Liver (tissue), 9 donors: ENCODE results near the gene DNAJA4. TPM values are rescaled to one million over a fixed set of nuclear protein-coding genes. Genes with fewer than 3 reads are reported as not detected.

Experiments
- DNase-seq: peaks from one replicate; pipeline ENCODE4 v3.0.0-alpha.2; 2017; ENCODE audit warnings: low spot score
- H3K27ac ChIP-seq, 2 donors: one replicate each; pipeline ENCODE4 v1.7.0; 2013; ENCODE audit warnings: inconsistent platforms in 2 of 2, low read length in 2 of 2, control low read depth in 1 of 2, low read depth in 1 of 2, mild to moderate bottlenecking in 1 of 2
- H3K27me3 ChIP-seq, 4 donors: one replicate each; pipeline versions ENCODE4 v1.6.1 to v1.7.0; 2013; ENCODE audit warnings: low read length in 3 of 4, inconsistent platforms in 1 of 4, mild to moderate bottlenecking in 1 of 4, moderate library complexity in 1 of 4; ENCODE audit not compliant: control insufficient read depth in 4 of 4, insufficient read depth in 4 of 4
- H3K36me3 ChIP-seq, 4 donors: one replicate each; pipeline versions ENCODE4 v1.6.1 to v1.7.0; 2013; ENCODE audit warnings: low read length in 3 of 4, mild to moderate bottlenecking in 3 of 4, low read depth in 1 of 4, moderate library complexity in 1 of 4; ENCODE audit not compliant: control insufficient read depth in 4 of 4, insufficient read depth in 3 of 4
- H3K4me1 ChIP-seq, 4 donors: one replicate each; pipeline versions ENCODE4 v1.6.1 to v1.7.0; 2013; ENCODE audit warnings: low read length in 3 of 4, mild to moderate bottlenecking in 3 of 4, moderate library complexity in 1 of 4; ENCODE audit not compliant: control insufficient read depth in 4 of 4, insufficient read depth in 4 of 4
- H3K4me3 ChIP-seq, 3 donors: one replicate each; pipeline versions ENCODE4 v1.6.1 to v1.7.0; 2013; ENCODE audit warnings: low read length in 3 of 3, control low read depth in 1 of 3, low read depth in 1 of 3, mild to moderate bottlenecking in 1 of 3
- H3K9ac ChIP-seq, 2 donors: one replicate each; pipeline ENCODE4 v1.7.0; 2013; ENCODE audit warnings: low read length in 2 of 2, mild to moderate bottlenecking in 2 of 2, moderate library complexity in 2 of 2, control low read depth in 1 of 2, low read depth in 1 of 2
- H3K9me3 ChIP-seq, 4 donors: one replicate each; pipeline versions ENCODE4 v1.6.1 to v1.7.0; 2013; ENCODE audit warnings: low read length in 3 of 4; ENCODE audit not compliant: control insufficient read depth in 4 of 4
- EGR1 ChIP-seq, 2 donors: IDR thresholded peaks; 2 replicates each; pipeline ENCODE4 v1.6.1; 2016 to 2018; ENCODE audit warnings: antibody characterized with exemption in 2 of 2, low read depth in 2 of 2
- FOXA1 ChIP-seq: IDR thresholded peaks from 2 replicates; pipeline ENCODE4 v1.6.1; 2016; ENCODE audit warnings: antibody characterized with exemption
- FOXA2 ChIP-seq: IDR thresholded peaks from 2 replicates; pipeline ENCODE4 v1.6.1; 2016; ENCODE audit warnings: antibody characterized with exemption
- GABPA ChIP-seq, 2 donors: IDR thresholded peaks in 1 of 2; conservative IDR thresholded peaks in 1 of 2; 2 replicates each; pipeline ENCODE4 v1.6.1; 2016; ENCODE audit warnings: antibody characterized with exemption in 2 of 2, mild to moderate bottlenecking in 1 of 2, moderate library complexity in 1 of 2
- HNF4A ChIP-seq, 2 donors: conservative IDR thresholded peaks; 2 replicates each; pipeline ENCODE4 v1.6.1; 2016; ENCODE audit warnings: antibody characterized with exemption in 2 of 2, mild to moderate bottlenecking in 2 of 2
- HNF4G ChIP-seq: IDR thresholded peaks from 2 replicates; pipeline ENCODE4 v1.6.1; 2016; ENCODE audit warnings: antibody characterized with exemption
- JUND ChIP-seq, 2 donors: IDR thresholded peaks; 2 replicates each; pipeline ENCODE4 v1.6.1; 2016; ENCODE audit warnings: antibody characterized with exemption in 2 of 2
- NR2F2 ChIP-seq: IDR thresholded peaks from 2 replicates; pipeline ENCODE4 v1.6.1; 2016; ENCODE audit warnings: antibody characterized with exemption
- RAD21 ChIP-seq, 2 donors: IDR thresholded peaks; 2 replicates each; pipeline ENCODE4 v1.6.1; 2016; ENCODE audit warnings: antibody characterized with exemption in 2 of 2, mild to moderate bottlenecking in 2 of 2
- RXRA ChIP-seq, 2 donors: IDR thresholded peaks; 2 replicates each; pipeline ENCODE4 v1.6.1; 2017 to 2018; ENCODE audit warnings: antibody characterized with exemption in 2 of 2, mild to moderate bottlenecking in 1 of 2
- SP1 ChIP-seq: IDR thresholded peaks from 2 replicates; pipeline ENCODE4 v1.6.1; 2018; ENCODE audit warnings: antibody characterized with exemption, mild to moderate bottlenecking
- TAF1 ChIP-seq: conservative IDR thresholded peaks from 2 replicates; pipeline ENCODE4 v1.6.1; 2016; ENCODE audit warnings: antibody characterized with exemption, mild to moderate bottlenecking
- YY1 ChIP-seq: IDR thresholded peaks from 2 replicates; pipeline ENCODE4 v1.6.1; 2016; ENCODE audit warnings: antibody characterized with exemption, mild to moderate bottlenecking
- WGBS: extraction: QIAGEN DNeasy Blood & Tissue Kit; methylation state at CpG from one replicate; pipeline ENCODE4 v1.1.7; 2013; 5-methylcytosine and 5-hydroxymethylcytosine counted together
- polyA plus RNA-seq, 2 donors: library from polyadenylated mRNA; stranded (reverse) in 1 of 2; unstranded in 1 of 2; fragments of 200-250 nt in 1 of 2; fragments of >200 nt in 1 of 2; fragmentation: Nextera tagmentation in 1 of 2; extraction: Ambion mirVana in 1 of 2; gene quantifications; one replicate each; pipeline versions ENCODE4 v1.2.1 to v1.2.3, GENCODE V29; 2013 to 2015
- total RNA-seq, 2 donors: library from RNA; depleted of rRNA; stranded (reverse); fragments of >200 nt; gene quantifications; one replicate each; pipeline ENCODE4 v1.2.3, GENCODE V29; 2014
- TF ChIP-seq, protein P1 (sequence below): IDR thresholded peaks from 2 replicates; pipeline ENCODE4 v1.6.1; 2016; ENCODE audit warnings: antibody characterized with exemption
- TF ChIP-seq, protein P2 (sequence below): IDR thresholded peaks from 2 replicates; pipeline ENCODE4 v1.6.1; 2016; ENCODE audit warnings: antibody characterized with exemption, mild to moderate bottlenecking
- TF ChIP-seq, protein P3 (sequence below): fragments of 150-350 bp; IDR thresholded peaks from 2 replicates; pipeline ENCODE4 v1.5.1; 2017; ENCODE audit warnings: improper control_type of control experiment, low read depth, low read length; ENCODE audit not compliant: missing input control
- TF ChIP-seq, protein P4 (sequence below): IDR thresholded peaks from 2 replicates; pipeline ENCODE4 v1.6.1; 2016; ENCODE audit warnings: antibody characterized with exemption
- donor health status: healthy.
- donor health status: healthy.
- donor health status: healthy.
- donor health status: healthy.
- donor health status: healthy.

The DNAJA4 gene
- total and polyA plus RNA-seq, 4 donors: 0.93 to 79.0 (median 2.0) TPM

DNA sequence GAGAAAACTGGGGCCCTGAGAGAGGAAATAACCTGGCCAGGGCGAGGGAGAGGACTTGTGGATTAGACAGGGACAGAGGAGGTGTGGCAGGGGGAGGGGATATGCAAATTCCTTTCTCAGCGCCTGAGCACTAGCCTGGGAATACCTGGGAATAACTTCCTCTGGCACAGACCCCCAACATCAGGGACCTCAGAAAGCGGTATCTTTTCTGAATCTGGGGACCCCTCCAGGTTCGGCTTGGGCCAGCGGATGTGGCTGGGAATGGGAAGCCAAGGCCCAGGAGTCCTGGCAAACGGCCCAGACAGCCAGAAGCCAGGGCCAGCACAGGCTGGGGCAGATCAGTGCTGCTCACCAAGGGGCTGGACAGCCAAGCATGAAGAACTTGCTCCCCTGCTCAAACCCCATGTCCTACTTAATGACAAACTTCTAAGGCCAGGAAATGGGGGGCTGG lies 20.8 kb upstream of the DNAJA4 start:
- no peak overlapping the region for H3K27ac ChIP-seq
- H3K9me3 ChIP-seq: no peaks in the 10 kb centered on the region
- H3K36me3 ChIP-seq: no peaks in the 10 kb centered on the region
- no peak overlapping the region for H3K9ac ChIP-seq
- TF ChIP-seq RXRA (IDR thresholded peaks at IDR 0.05) (no peak), EGR1 (IDR thresholded peaks at IDR 0.05; ENCODE audit: low read depth in 2 of 2) (no peak), SP1 (no peak), FOXA2 (no peak), TAF1 (no peak), YY1 (no peak), FOXA1 (no peak), GABPA (IDR thresholded peaks at IDR 0.05 in 1 of 2, conservative IDR thresholded peaks at IDR 0.05 in 1 of 2) (no peak), NR2F2 (no peak), HNF4A (conservative IDR thresholded peaks at IDR 0.05) (no peak), HNF4G (no peak), JUND (IDR thresholded peaks at IDR 0.05) (no peak), RAD21 (IDR thresholded peaks at IDR 0.05) (no peak)
- TF ChIP-seq, protein P1, sequence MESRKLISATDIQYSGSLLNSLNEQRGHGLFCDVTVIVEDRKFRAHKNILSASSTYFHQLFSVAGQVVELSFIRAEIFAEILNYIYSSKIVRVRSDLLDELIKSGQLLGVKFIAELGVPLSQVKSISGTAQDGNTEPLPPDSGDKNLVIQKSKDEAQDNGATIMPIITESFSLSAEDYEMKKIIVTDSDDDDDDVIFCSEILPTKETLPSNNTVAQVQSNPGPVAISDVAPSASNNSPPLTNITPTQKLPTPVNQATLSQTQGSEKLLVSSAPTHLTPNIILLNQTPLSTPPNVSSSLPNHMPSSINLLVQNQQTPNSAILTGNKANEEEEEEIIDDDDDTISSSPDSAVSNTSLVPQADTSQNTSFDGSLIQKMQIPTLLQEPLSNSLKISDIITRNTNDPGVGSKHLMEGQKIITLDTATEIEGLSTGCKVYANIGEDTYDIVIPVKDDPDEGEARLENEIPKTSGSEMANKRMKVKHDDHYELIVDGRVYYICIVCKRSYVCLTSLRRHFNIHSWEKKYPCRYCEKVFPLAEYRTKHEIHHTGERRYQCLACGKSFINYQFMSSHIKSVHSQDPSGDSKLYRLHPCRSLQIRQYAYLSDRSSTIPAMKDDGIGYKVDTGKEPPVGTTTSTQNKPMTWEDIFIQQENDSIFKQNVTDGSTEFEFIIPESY: no peak
- TF ChIP-seq, protein P2, sequence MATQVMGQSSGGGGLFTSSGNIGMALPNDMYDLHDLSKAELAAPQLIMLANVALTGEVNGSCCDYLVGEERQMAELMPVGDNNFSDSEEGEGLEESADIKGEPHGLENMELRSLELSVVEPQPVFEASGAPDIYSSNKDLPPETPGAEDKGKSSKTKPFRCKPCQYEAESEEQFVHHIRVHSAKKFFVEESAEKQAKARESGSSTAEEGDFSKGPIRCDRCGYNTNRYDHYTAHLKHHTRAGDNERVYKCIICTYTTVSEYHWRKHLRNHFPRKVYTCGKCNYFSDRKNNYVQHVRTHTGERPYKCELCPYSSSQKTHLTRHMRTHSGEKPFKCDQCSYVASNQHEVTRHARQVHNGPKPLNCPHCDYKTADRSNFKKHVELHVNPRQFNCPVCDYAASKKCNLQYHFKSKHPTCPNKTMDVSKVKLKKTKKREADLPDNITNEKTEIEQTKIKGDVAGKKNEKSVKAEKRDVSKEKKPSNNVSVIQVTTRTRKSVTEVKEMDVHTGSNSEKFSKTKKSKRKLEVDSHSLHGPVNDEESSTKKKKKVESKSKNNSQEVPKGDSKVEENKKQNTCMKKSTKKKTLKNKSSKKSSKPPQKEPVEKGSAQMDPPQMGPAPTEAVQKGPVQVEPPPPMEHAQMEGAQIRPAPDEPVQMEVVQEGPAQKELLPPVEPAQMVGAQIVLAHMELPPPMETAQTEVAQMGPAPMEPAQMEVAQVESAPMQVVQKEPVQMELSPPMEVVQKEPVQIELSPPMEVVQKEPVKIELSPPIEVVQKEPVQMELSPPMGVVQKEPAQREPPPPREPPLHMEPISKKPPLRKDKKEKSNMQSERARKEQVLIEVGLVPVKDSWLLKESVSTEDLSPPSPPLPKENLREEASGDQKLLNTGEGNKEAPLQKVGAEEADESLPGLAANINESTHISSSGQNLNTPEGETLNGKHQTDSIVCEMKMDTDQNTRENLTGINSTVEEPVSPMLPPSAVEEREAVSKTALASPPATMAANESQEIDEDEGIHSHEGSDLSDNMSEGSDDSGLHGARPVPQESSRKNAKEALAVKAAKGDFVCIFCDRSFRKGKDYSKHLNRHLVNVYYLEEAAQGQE: no peak
- TF ChIP-seq, protein P3, sequence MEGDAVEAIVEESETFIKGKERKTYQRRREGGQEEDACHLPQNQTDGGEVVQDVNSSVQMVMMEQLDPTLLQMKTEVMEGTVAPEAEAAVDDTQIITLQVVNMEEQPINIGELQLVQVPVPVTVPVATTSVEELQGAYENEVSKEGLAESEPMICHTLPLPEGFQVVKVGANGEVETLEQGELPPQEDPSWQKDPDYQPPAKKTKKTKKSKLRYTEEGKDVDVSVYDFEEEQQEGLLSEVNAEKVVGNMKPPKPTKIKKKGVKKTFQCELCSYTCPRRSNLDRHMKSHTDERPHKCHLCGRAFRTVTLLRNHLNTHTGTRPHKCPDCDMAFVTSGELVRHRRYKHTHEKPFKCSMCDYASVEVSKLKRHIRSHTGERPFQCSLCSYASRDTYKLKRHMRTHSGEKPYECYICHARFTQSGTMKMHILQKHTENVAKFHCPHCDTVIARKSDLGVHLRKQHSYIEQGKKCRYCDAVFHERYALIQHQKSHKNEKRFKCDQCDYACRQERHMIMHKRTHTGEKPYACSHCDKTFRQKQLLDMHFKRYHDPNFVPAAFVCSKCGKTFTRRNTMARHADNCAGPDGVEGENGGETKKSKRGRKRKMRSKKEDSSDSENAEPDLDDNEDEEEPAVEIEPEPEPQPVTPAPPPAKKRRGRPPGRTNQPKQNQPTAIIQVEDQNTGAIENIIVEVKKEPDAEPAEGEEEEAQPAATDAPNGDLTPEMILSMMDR: no peak
- TF ChIP-seq, protein P4, sequence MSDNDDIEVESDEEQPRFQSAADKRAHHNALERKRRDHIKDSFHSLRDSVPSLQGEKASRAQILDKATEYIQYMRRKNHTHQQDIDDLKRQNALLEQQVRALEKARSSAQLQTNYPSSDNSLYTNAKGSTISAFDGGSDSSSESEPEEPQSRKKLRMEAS: no peak
- 61% methylated on average over 6 of the region's 6 CpGs for WGBS
- no peaks in the 10 kb centered on the region for H3K4me1 ChIP-seq
- H3K27me3 ChIP-seq: no peaks in the 10 kb centered on the region
- H3K4me3 ChIP-seq: no peak overlapping the region
- peak; percentile 52 for DNase-seq

DNA sequence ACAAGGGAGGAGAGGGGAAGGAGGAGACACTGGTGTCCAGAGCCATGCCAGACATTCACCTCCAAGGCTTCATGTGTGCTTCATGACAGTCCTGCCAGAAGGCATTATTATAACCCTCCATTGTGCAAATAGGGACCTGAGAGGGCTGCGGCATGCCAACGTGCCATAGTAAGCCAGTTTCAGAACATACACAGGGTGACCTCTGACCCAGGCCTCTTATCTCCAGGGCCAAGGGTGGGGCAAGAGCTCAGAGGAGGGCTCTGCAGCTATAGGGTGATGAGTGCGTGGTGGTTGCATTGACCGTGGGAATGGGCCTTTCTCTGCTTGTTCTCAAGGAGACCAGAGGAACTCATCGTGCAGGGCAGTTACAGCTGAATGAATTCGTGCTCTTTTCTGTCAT lies 20.3 kb upstream of the DNAJA4 start:
- DNase-seq: peak; percentile 68
- H3K9ac ChIP-seq: no peak overlapping the region
- H3K4me1 ChIP-seq: no peaks in the 10 kb centered on the region
- H3K36me3 ChIP-seq: no peaks in the 10 kb centered on the region
- no peaks in the 10 kb centered on the region for H3K27me3 ChIP-seq
- no peak overlapping the region for H3K27ac ChIP-seq
- H3K9me3 ChIP-seq: no peaks in the 10 kb centered on the region
- TF ChIP-seq FOXA2 (no peak), RAD21 (IDR thresholded peaks at IDR 0.05) (no peak), TAF1 (no peak), NR2F2 (no peak), HNF4A (conservative IDR thresholded peaks at IDR 0.05) (no peak), YY1 (no peak), RXRA (IDR thresholded peaks at IDR 0.05) (no peak), JUND (IDR thresholded peaks at IDR 0.05) (no peak), GABPA (IDR thresholded peaks at IDR 0.05 in 1 of 2, conservative IDR thresholded peaks at IDR 0.05 in 1 of 2) (no peak)
- TF ChIP-seq, protein P2: no peak
- TF ChIP-seq, protein P3: no peak
- TF ChIP-seq, protein P4: no peak
- H3K4me3 ChIP-seq: no peak overlapping the region
- WGBS: 82% methylated on average over 6 of the region's 6 CpGs
